HTR-8/SVneo (cell line): ENCODE measurements around the gene METTL3.
"Not testable (repeated sequence)": the region's sequence is repeated elsewhere in the genome, so short reads cannot be mapped to it uniquely, and the experiment has no call there.

Source experiments
- DNase-seq: peaks from one replicate; pipeline ENCODE4 v3.0.0; 2011; ENCODE audit warnings: low spot score, mixed read lengths; ENCODE audit not compliant: insufficient read length
- FAIRE-seq: peaks from 2 replicates; lab custom pipeline; 2011; peaks lifted over from hg19 to GRCh38; lab: Jason Lieb, UNC

METTL3 gene

GRCh38 chr14:21510735-21511657, at the start of gene METTL3:
Gene METTL3, minus strand, starts transcription at chr14:21511340. Its CDS starts 117 bp downstream, at chr14:21511223.
- FAIRE-seq, result no peak

GRCh38 chr14:21558703-21559170, 47.6 kb upstream of the METTL3 start:
- no peak for FAIRE-seq
- DNase-seq, result no peak

More at GRCh38 chr14:21510735-21511657, at the start of gene METTL3:
- peak; percentile 91 for DNase-seq

GRCh38 chr14:21557084-21557901, 46.2 kb upstream of the METTL3 start:
- DNase-seq (peak; percentile 64), FAIRE-seq (no peak)

DNA sequence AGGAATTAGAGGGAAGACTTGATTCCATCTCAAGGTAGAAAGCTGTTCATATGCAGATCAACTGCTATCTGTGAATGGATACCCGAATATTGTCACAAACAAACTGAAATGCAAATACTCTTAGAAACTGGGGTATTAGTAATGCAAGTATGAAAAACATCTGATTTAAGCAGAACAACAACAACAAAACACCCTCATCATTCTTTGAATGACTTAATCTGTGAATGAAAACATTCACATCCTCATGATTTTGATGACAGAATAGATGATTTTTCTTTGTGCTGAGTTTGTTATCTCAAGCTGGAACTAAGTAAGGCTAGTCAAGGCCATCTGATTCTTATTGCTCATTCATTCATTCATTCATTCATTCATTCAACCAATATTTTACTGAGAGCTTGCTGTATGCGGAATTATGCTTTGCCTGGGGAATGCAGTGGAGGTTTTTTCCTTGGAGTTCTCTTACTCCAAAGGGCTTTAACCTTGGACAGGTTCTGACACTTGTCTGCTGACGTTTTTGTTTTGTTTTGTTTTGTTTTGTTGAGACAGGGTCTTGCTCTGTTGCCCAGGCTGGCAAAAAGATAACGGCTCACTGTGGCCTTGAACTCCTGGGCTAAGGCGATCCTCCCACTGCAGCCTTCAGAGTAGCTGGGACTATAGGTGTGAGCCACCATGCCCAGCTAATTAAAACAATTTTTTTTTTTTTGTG, 45.4 kb upstream of the METTL3 start:
- FAIRE-seq, result no peak
- no peak for DNase-seq

DNA sequence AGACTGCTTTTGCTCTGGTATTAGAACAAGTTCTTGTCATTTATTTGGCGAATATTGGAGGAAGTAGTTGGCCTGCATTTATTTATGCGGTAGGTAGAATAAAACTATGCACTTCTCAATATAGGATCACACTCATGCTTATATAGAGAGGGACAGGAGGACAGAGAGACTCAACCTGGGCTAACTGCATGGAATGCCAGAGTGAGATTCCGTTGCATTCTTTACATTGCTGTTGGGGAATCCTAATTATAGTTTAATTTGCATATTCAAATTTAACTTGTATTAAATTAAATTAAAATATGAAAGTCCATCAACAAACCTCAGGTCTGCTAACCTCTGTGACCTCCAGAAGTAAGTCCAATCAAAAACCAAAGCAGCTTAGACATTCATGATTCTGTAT, 42.1 kb upstream of the METTL3 start:
- no peak for DNase-seq
- FAIRE-seq, result no peak

DNA sequence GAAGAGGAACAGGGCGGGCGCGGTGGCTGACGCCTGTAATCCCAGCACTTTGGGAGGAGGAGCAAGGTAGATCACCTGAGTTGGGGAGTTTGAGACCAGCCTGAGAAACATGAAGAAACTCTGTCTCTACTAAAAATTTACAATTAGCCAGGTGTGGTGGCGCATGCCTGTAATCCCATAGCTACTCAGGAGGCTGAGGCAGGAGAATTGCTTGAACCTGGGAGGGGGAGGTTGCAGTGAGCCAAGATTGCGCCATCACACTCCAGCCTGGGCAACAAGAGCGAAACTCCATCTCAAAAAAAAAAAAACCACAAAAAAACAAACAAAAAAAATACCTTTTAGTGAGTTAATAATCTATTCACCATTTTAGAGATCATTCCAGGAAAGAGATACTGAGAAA, 33.4 kb upstream of the METTL3 start:
- not testable (repeated sequence) for FAIRE-seq

DNA sequence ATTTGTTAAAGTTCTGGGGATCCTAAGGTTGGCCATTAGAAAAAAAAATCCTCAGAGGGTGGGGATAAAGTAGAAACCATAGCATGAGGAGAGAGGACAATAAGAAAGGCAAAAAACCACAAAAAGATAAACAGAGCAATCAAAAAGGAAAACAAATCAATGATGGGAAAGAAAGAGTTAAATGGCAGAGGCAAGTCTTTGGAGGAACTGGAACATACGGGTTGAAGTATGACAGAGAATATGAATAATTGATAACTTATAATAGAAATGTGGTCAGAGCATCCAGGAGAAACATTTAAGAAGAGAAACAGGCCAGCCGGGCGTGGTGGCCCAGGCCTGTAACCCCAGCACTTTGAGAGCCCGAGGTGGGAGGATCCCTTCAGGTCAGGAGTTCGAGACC, 32.8 kb upstream of the METTL3 start:
- no peak for FAIRE-seq
- no peak for DNase-seq

More for the DNA sequence above, 33.4 kb upstream of the METTL3 start:
- DNase-seq, result not testable (repeated sequence)

- no peak for DNase-seq
- FAIRE-seq, result no peak
Measured at GRCh38 chr14:21543521-21543960, 32.4 kb upstream of the METTL3 start.

DNA sequence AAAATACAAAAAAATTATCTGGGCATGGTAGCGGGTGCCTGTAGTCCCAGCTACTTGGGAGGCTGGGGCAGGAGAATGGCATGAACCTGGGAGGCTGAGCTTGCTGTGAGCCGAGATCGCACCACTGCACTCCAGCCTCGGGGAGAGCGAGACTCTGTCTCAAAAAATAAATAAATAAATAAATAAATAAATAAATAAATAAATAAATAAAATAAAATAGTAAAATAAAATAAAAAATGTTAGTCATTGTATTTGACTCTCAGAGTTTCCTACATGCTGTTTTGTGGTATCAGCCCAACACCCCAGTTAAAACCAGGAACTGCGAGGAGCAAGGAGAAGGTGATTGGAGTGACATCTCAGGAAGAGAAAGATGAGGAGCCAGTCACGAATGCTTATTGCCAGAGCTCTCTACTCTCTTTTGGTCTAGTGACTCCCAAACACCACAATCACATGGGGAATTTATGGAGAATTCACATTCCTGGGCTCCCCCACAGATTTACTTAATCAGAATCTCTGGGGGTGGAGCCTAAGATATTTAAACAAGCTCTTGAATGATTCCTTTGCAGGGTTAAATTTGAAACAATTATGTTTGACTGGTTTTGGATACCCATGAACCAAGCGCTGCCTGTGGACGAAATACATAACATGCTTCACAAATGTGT, 30.4 kb upstream of the METTL3 start:
- no peak for DNase-seq
- FAIRE-seq, result no peak

- no peak for FAIRE-seq
- no peak for DNase-seq
Measured at GRCh38 chr14:21539189-21539940, 28.2 kb upstream of the METTL3 start.

GRCh38 chr14:21537090-21537424, 25.9 kb upstream of the METTL3 start:
- FAIRE-seq (no peak), DNase-seq (no peak)

DNA sequence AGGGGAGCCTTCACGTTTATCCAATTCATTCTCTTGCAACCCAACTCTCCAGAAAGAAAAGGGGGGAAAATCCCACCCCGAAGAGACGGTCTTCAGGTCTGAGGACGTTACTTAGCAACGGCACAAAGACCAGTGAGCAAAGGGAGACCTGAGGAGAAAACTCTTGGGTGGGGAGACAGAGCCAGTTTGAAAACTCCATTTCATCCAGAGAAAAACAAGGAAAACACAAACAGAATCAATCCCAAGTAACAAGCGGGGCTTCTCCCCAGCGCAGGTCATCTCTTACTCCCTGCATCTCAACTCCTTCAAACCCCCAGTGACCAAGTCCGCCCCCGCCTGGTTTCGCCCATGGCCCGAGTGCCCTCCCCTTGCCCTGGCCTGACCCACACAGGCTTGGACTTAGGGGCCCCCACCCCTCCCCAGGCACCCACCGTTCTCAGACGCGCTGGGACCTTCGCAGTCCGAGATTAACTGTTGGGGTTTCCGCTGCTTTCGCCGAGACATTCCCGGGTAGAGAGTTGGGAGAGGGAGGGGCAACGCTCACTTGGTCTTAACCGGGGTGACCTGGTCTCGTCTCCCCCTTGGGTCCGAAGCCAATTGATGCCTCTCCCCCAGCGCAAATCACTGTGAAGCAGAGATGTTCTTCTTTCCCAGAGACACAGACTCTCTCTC, 25.4 kb upstream of the METTL3 start:
- no peak for DNase-seq
- FAIRE-seq, result no peak

GRCh38 chr14:21535545-21536417, 24.6 kb upstream of the METTL3 start:
- FAIRE-seq, result no peak
- no peak for DNase-seq

DNA sequence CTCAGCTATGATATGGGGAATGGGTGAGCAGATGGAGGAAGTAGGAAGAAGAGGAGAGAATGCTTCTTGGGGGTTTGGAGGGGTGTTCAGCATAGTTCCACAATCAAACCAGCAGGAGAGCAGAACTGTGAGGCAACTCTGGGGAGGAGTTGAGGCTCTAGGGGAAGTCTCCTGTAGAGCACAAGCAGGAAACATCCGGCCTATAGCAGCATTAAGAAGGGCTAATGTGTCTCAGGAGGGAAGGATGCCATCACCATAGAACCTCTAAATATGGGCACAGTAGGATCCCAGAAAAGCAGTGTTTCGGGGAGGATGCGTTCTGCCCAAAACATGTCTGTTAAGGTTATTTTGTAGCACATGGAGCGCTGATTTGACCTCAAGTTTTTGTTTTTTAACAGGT, 23.4 kb upstream of the METTL3 start:
- no peak for DNase-seq
- FAIRE-seq, result no peak

GRCh38 chr14:21533294-21533693, 22.2 kb upstream of the METTL3 start:
- no peak for DNase-seq
- FAIRE-seq, result no peak

DNA sequence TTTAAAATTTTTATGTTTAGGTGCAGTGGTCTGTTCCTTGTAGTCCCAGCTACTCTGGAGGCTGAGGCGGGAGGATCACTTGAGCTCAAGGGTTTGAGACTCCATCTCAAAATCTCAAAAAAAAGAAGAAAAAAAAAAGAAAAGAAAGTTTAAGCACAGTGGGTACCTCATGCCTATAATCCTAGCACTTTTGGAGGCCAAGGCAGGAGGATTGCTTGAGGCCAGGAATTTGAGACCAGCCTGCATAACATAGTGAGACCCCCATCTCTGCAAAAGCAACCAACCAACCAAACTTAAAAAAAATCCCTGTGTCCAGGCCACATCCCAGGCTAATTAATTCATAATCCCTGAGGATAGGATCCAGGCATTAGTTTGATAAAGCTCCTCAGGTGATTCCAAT, 18.4 kb upstream of the METTL3 start:
- DNase-seq, result no peak

More for the DNA sequence above, 18.4 kb upstream of the METTL3 start:
- FAIRE-seq, result no peak
